ENCODE results near the gene CHD9. TPM values are rescaled to one million over a fixed set of nuclear protein-coding genes. Genes with fewer than 3 reads are reported as not detected.
"Not testable (repeated sequence)": the region's sequence is repeated elsewhere in the genome, so short reads cannot be mapped to it uniquely, and the experiment has no call there.

Gene CHD9
- polyA plus RNA-seq, 1 donor from 2014 or later: 72.3 TPM

DNA sequence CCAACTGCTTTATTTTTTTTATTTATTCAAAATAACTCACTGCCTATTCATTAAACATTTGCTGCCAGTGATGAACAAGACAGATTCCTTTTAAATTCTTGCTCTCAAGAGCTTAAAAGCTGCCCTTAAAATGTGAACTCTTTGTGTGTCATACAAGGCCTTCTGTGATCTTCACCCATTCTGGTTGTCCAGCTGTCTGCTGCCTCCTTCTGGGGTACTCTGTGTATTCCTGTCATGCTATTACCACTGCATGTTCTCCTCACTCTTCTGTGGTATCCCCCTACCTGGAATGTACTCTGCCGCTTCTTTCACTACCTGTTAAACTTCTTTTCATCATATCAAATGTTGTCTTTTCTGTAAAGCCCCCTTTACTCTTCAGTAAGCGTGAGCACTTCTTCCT is 165.8 kb downstream of the CHD9 start:
- Mint-ChIP-seq H3K27me3 (no peaks in the 10 kb centered on the region), H3K36me3 (no peaks in the 10 kb centered on the region), H3K4me3 (no peak overlapping the region), H3K9me3 (no peaks in the 10 kb centered on the region), H3K4me1 (peaks cover 3 to 6% (median 3%) of the 10 kb centered on the region in 3 donors), H3K27ac (no peak overlapping the region)

GRCh38 chr16:53224951-53225533 is 170.3 kb downstream of the CHD9 start:
- no peaks in the 10 kb centered on the region for H3K27me3 Mint-ChIP-seq
- H3K4me1 Mint-ChIP-seq: peaks cover 0 to 2% (median 0%) of the 10 kb centered on the region in 3 donors
- peak overlapping the region in 1 of 4 donors; percentile 18 for H3K4me3 Mint-ChIP-seq
- peaks cover 3% of the 10 kb centered on the region for H3K36me3 Mint-ChIP-seq
- peak overlapping the region in 1 of 3 donors; percentile 8 for H3K27ac Mint-ChIP-seq
- H3K9me3 Mint-ChIP-seq: no peaks in the 10 kb centered on the region

DNA sequence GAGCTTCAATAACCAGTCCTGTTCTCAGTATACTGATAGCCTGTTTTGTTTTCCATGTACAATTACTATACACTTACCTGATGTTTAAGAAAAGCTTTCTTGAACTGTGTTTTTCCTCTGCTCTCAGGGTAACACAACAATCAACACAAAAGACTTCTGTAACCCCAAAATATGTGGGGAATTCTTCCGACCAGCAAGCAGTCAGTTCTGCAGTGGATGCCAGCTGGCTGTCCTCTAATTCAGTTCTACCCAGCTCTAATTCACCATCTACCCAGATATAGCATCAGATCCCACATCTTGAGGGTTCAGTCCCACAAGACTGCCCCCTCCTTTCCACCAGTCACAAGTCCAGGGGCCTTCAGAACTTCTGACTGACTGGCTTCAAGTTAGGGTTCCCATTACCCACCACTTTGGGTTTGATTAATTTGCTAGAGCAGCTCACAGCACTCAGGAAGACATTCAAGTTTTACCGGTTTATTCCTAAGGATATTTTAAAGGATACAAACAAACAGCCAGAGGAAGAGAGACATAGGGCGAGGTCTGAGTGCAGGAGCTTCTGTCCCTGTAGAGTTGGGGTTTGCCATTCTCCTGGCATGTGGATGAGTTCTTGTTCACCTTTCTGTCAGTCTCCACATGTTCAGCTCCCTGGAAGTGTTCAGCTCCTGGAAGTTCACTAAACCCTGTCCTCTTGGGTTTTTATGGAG is 178.2 kb downstream of the CHD9 start:
- no peaks in the 10 kb centered on the region for H3K9me3 Mint-ChIP-seq
- peaks cover 0 to 4% (median 0%) of the 10 kb centered on the region in 3 donors for H3K4me1 Mint-ChIP-seq
- no peaks in the 10 kb centered on the region for H3K27me3 Mint-ChIP-seq
- peak overlapping the region in 1 of 3 donors; percentile 36 for H3K27ac Mint-ChIP-seq
- no peak overlapping the region for H3K4me3 Mint-ChIP-seq
- peaks cover 10% of the 10 kb centered on the region for H3K36me3 Mint-ChIP-seq

- Mint-ChIP-seq H3K9me3 (no peaks in the 10 kb centered on the region), H3K27ac (no peak overlapping the region), H3K4me1 (peaks cover 0 to 4% (median 0%) of the 10 kb centered on the region in 3 donors), H3K27me3 (no peaks in the 10 kb centered on the region), H3K4me3 (no peak overlapping the region), H3K36me3 (peaks cover 10% of the 10 kb centered on the region)
Measured at GRCh38 chr16:53234836-53235235, 180.0 kb downstream of the CHD9 start.

DNA sequence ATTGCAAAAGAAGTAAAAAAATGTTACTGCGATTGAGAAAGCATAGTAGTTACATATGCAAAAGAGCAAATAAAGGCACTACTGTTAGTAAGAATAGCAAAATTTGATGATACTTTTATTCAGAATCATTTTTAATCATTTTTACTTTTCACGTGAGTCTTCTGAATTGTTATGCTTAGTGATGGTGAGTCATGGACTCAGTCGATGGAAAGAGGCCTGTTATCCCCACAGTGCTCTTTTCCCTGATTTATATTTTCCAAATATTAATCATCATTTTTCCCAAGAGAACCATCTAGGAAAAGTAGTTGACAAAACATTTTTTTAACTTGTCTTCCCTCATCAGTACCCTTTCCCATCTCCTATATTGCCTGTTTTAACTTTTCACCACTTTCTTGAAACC is 181.1 kb downstream of the CHD9 start:
- Mint-ChIP-seq H3K27ac (no peak overlapping the region), H3K4me3 (no peak overlapping the region), H3K4me1 (peaks cover 0 to 4% (median 0%) of the 10 kb centered on the region in 3 donors), H3K9me3 (no peaks in the 10 kb centered on the region), H3K27me3 (no peaks in the 10 kb centered on the region), H3K36me3 (peaks cover 7% of the 10 kb centered on the region)

DNA sequence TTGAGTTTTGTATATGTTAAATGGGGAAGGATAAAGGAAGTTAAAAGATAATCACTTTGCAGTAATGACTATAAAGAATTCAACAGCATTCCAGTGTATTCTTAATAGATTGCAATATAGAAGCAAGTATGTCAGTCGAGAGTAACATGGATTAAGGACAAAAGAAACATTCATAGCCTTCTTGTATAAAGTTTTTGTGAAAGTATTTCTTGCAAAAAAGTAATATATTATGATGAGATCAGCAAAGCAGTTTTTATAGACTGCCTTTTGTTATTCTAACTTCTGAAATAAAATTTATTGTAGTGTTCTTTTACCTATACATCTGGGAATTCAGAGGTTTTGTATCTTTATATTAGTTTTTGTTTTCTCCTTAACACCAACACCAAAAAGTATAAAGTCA is 194.5 kb downstream of the CHD9 start:
- H3K4me3 Mint-ChIP-seq: no peak overlapping the region
- peaks cover 0 to 4% (median 0%) of the 10 kb centered on the region in 3 donors for H3K9me3 Mint-ChIP-seq
- peaks cover 0 to 3% (median 0%) of the 10 kb centered on the region in 3 donors for H3K4me1 Mint-ChIP-seq
- H3K27ac Mint-ChIP-seq: no peak overlapping the region
- no peaks in the 10 kb centered on the region for H3K27me3 Mint-ChIP-seq
- peaks cover 25% of the 10 kb centered on the region for H3K36me3 Mint-ChIP-seq

DNA sequence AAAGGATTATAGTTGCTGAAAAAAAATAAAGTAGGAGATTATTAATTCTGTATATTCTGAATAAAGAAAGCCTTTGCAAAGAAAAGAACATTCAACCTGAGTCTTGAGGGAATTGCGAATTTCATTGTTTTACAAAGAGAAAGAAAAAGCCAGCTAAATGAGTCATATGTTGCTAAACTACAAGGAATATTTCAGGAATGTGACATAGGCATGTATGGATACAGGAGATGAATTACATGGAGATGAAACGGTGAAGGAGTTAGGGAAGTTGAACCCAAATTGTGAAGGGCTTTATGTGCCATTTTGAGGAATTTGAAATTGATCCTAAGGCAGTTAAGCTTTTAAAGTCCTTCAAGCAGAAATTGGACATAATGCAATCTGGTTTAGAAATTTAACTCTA is 202.2 kb downstream of the CHD9 start:
- Mint-ChIP-seq H3K9me3 (peaks cover 0 to 3% (median under 1%) of the 10 kb centered on the region in 3 donors), H3K27ac (no peak overlapping the region), H3K27me3 (no peaks in the 10 kb centered on the region), H3K36me3 (peaks cover 30% of the 10 kb centered on the region), H3K4me3 (no peak overlapping the region), H3K4me1 (peaks cover 0 to 3% (median 0%) of the 10 kb centered on the region in 3 donors)

- Mint-ChIP-seq H3K4me1 (no peaks in the 10 kb centered on the region), H3K9me3 (peaks cover 0 to 3% (median 0%) of the 10 kb centered on the region in 3 donors), H3K27me3 (no peaks in the 10 kb centered on the region), H3K4me3 (no peak overlapping the region), H3K36me3 (peaks cover 27% of the 10 kb centered on the region), H3K27ac (no peak overlapping the region)
Measured at GRCh38 chr16:53258809-53259208, 204.0 kb downstream of the CHD9 start.

GRCh38 chr16:53261276-53261675 is 206.5 kb downstream of the CHD9 start:
- Mint-ChIP-seq H3K27ac (peak overlapping the region in 1 of 3 donors; percentile 80), H3K4me1 (no peaks in the 10 kb centered on the region), H3K9me3 (peaks cover 0 to 3% (median 0%) of the 10 kb centered on the region in 3 donors), H3K36me3 (peaks cover 28% of the 10 kb centered on the region), H3K4me3 (no peak overlapping the region), H3K27me3 (no peaks in the 10 kb centered on the region)

GRCh38 chr16:53262645-53263044 is 207.9 kb downstream of the CHD9 start:
- Mint-ChIP-seq H3K27ac (no peak overlapping the region), H3K4me3 (no peak overlapping the region), H3K9me3 (peaks cover 0 to 3% (median 0%) of the 10 kb centered on the region in 3 donors), H3K36me3 (peaks cover 20% of the 10 kb centered on the region), H3K27me3 (no peaks in the 10 kb centered on the region), H3K4me1 (no peaks in the 10 kb centered on the region)

GRCh38 chr16:53266156-53266555 is 211.4 kb downstream of the CHD9 start:
- no peaks in the 10 kb centered on the region for H3K4me1 Mint-ChIP-seq

DNA sequence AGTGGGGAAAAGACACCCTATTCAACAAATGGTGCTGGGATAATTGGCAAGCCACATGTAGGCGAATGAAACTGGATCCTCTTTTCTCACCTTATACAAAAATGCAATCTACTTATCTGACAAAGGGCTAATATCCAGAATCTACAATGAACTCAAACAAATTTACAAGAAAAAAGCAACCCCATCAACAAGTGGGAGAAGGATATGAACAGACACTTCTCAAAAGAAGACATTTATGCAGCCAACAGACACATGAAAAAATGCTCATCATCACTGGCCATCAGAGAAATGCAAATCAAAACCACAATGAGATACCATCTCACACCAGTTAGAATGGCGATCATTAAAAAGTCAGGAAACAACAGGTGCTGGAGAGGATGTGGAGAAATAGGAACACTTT is 223.7 kb downstream of the CHD9 start:
- not testable (repeated sequence) for H3K36me3 Mint-ChIP-seq, H3K9me3 Mint-ChIP-seq, H3K4me1 Mint-ChIP-seq, H3K4me3 Mint-ChIP-seq, H3K27me3 Mint-ChIP-seq
- H3K27ac Mint-ChIP-seq: peak overlapping the region in 1 of 3 donors; percentile 11

More at GRCh38 chr16:53266156-53266555, 211.4 kb downstream of the CHD9 start:
- peaks cover 12% of the 10 kb centered on the region for H3K36me3 Mint-ChIP-seq
- H3K27ac Mint-ChIP-seq: no peak overlapping the region
- no peaks in the 10 kb centered on the region for H3K27me3 Mint-ChIP-seq
- no peak overlapping the region for H3K4me3 Mint-ChIP-seq
- H3K9me3 Mint-ChIP-seq: no peaks in the 10 kb centered on the region

DNA sequence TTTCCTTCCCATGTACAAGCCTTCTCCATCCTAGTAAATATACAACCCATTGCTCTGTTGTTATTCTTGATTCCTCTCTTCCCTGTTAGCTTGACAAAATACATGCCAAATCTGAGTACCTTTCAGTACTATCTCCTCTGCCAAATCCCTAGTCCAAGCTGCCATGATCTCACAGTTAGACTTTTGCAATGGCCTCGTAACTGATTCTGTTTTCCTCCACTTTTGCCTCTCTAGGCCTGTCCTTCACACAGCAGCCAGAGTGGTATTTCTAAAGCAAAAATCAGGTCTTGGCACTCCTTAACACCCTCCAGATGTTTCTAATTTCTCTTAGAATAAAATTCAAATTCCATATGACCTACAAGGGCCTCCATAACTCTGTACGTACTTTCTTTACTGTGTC is 226.5 kb downstream of the CHD9 start:
- Mint-ChIP-seq H3K27ac (no peak overlapping the region), H3K4me3 (no peak overlapping the region), H3K4me1 (no peaks in the 10 kb centered on the region), H3K36me3 (peaks cover 4% of the 10 kb centered on the region), H3K9me3 (no peaks in the 10 kb centered on the region), H3K27me3 (no peaks in the 10 kb centered on the region)

- Mint-ChIP-seq H3K9me3 (no peaks in the 10 kb centered on the region), H3K4me1 (no peaks in the 10 kb centered on the region), H3K4me3 (no peak overlapping the region), H3K27ac (no peak overlapping the region), H3K27me3 (no peaks in the 10 kb centered on the region), H3K36me3 (peaks cover 4% of the 10 kb centered on the region)
Measured at GRCh38 chr16:53281859-53282258, 227.1 kb downstream of the CHD9 start.

DNA sequence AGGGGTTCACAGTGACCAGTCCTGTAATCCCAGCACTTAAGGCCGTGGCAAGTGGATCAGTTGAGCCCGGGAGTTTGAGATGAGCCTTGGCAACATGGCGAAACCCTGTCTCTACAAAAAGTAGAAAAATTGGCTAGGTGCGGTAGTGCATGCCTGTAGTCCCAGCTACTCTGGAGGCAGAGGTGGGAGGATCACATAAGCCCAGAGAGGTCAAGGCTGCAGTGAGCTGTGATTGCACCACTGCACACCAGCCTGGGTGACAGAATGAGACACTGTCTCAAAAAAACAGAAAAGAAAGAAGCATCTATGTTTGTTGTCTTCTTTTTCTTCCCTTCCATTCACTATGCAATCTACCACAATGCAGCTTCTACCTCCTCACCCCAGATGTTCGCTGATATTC is 227.5 kb downstream of the CHD9 start:
- no peaks in the 10 kb centered on the region for H3K9me3 Mint-ChIP-seq
- H3K4me1 Mint-ChIP-seq: no peaks in the 10 kb centered on the region
- peaks cover 4% of the 10 kb centered on the region for H3K36me3 Mint-ChIP-seq
- no peaks in the 10 kb centered on the region for H3K27me3 Mint-ChIP-seq
- no peak overlapping the region for H3K4me3 Mint-ChIP-seq
- H3K27ac Mint-ChIP-seq: no peak overlapping the region
